ENCODE data around the gene WBP11. TPM values are rescaled to one million over a fixed set of nuclear protein-coding genes. Genes with fewer than 3 reads are reported as not detected.
"Not testable (repeated sequence)": the region's sequence is repeated elsewhere in the genome, so short reads cannot be mapped to it uniquely, and the experiment has no call there.

WBP11 gene
- total RNA-seq, 1 donor from 2014 or later = 49.3 TPM

DNA sequence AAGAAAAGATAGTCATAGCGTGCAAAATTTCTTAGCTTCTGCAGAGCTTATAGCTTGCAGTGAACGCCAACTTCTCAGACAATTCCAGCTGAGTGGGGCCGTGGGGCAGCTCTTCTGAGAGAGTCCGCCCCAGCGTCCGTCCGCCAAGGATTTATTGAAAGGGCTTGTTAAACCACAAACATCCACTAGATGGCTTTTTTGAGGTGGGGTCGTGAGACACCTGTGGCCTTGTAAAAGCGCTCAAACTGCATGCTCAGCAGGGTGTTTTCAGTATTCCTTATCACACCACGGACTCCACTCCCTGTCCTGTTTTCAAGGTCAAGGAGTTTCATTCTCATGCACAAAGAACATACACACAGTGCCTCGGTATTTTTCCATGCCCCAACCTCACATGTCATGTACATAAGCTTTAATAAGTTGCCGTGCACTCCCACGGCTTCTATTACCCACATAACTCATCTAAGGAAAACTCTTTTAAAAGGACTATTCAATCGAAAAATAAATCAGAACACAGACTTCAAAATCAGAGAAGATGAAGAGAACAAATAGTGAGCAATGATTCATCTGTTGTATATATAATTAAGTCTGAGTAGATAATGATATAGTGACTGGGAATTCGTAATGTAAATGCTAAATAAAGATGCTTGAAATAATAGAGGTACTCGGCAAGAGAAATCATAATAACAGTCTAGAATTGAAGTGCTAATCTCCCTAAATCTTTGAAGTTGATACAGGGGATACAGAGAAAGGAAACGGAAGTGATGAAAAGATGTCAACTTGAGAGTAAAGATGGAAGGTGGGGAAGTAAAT lies 46.7 kb downstream of the WBP11 start:
- ATAC-seq (peak; percentile 42), DNase-seq (no peak)
- no peaks in the 10 kb centered on the region for H3K27me3 ChIP-seq
- H3K4me3 ChIP-seq = no peak overlapping the region
- H3K9me3 ChIP-seq = no peaks in the 10 kb centered on the region
- TF ChIP-seq, protein P1, sequence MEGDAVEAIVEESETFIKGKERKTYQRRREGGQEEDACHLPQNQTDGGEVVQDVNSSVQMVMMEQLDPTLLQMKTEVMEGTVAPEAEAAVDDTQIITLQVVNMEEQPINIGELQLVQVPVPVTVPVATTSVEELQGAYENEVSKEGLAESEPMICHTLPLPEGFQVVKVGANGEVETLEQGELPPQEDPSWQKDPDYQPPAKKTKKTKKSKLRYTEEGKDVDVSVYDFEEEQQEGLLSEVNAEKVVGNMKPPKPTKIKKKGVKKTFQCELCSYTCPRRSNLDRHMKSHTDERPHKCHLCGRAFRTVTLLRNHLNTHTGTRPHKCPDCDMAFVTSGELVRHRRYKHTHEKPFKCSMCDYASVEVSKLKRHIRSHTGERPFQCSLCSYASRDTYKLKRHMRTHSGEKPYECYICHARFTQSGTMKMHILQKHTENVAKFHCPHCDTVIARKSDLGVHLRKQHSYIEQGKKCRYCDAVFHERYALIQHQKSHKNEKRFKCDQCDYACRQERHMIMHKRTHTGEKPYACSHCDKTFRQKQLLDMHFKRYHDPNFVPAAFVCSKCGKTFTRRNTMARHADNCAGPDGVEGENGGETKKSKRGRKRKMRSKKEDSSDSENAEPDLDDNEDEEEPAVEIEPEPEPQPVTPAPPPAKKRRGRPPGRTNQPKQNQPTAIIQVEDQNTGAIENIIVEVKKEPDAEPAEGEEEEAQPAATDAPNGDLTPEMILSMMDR (IDR thresholded peaks at IDR 0.05) = peak; percentile 40
- H3K4me1 ChIP-seq = no peaks in the 10 kb centered on the region
- intact Hi-C loops (cut with DNase I) = no loop called here
- H3K36me3 ChIP-seq = no peaks in the 10 kb centered on the region
- H3K27ac ChIP-seq = no peak overlapping the region

DNA sequence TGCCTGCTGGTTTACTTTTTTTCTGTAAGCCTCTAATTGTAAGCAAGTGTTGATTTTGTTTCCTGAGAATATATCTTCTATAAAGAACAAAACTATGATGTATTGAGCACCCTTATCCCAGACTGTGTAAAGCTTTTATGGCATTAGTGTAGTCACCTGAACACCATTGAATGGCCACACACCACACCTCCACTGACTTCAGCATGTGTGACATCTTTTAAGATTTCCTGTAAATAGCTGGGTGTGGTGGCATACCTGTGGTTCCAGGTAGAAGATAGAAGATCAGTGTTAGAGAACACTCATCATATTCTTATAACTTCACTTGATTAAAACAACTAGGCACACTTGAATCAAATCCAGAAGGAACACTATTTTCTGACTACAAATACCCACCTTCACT lies 51.3 kb downstream of the WBP11 start:
- intact Hi-C loops (cut with DNase I) = no loop called here

DNA sequence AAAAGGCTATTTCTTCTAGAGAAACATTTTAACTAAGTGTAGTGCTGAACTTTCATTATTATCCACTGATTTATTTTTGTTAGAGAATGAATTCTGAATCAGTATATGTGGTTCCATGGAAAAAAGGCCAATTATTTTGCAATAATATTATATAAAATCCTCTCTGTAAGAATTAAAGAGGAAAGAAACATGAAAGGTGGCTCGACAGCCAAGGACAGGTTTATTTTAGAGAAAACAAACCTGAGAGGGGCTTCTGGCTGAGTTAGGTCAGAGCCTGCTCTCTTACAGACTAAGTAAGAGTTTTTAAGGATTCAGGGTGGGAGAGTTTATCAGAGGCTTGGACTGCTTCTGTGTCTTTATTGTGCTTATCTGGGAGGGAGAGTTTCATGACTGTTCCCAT lies 60.2 kb downstream of the WBP11 start:
- H3K4me1 ChIP-seq = no peaks in the 10 kb centered on the region
- H3K4me3 ChIP-seq = no peak overlapping the region
- H3K9me3 ChIP-seq = no peaks in the 10 kb centered on the region
- no peak overlapping the region for H3K27ac ChIP-seq
- no peaks in the 10 kb centered on the region for H3K27me3 ChIP-seq
- ATAC-seq (no peak), DNase-seq (no peak)
- intact Hi-C loops (cut with DNase I) = no loop called here
- TF ChIP-seq, protein P1 (IDR thresholded peaks at IDR 0.05) = no peak
- no peaks in the 10 kb centered on the region for H3K36me3 ChIP-seq

More for the DNA sequence above, 51.3 kb downstream of the WBP11 start:
- DNase-seq (no peak), ATAC-seq (no peak)
- Histone ChIP-seq H3K27ac (no peak overlapping the region), H3K36me3 (no peaks in the 10 kb centered on the region), H3K9me3 (no peaks in the 10 kb centered on the region), H3K4me3 (no peak overlapping the region), H3K27me3 (no peaks in the 10 kb centered on the region), H3K4me1 (no peaks in the 10 kb centered on the region)
- TF ChIP-seq, protein P1 (IDR thresholded peaks at IDR 0.05) = no peak

DNA sequence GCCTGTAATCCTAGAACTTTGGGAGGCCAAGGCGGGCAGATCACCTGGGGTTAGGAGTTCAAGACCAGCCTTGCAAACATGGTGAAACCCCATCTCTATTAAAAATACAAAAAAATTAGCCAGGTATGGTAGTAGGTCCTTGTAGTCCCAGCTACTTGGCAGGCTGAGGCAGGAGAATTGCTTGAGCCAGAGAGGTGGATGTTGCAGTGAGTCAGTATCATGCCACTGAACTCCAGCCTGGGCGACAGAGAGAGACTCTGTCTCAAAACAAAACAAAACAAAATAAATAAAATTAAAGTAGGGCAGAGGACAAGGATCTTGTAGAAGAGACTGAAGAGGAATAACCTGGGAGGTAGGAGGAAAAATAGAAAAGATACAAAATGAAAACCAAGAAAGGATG lies 61.3 kb downstream of the WBP11 start:
- H3K27ac ChIP-seq = no peak overlapping the region
- H3K9me3 ChIP-seq = no peaks in the 10 kb centered on the region
- intact Hi-C loops (cut with DNase I) = no loop called here
- ATAC-seq = no peak
- no peaks in the 10 kb centered on the region for H3K27me3 ChIP-seq
- H3K4me1 ChIP-seq = no peaks in the 10 kb centered on the region
- TF ChIP-seq, protein P1 (IDR thresholded peaks at IDR 0.05) = no peak
- no peak for DNase-seq
- no peaks in the 10 kb centered on the region for H3K36me3 ChIP-seq
- H3K4me3 ChIP-seq = no peak overlapping the region

DNA sequence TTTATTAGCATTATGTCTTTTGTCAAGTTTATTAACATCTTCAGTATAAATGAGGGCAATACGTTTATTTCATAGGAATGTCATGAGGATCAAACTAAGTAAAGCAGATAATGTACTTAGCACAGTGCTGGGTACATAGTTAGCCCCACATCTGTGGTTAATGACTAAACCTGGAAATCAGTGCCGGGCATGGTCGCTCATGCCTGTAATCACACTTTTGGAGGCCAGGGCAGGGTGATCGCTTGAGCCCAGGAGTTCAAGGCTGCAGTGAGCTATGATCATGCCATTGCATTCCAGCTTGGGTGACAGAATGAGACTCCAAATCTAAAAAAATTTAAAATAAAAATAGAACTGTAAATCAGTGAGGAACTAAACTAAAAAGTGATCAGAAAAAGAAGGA lies 62.1 kb downstream of the WBP11 start:
- Histone ChIP-seq H3K9me3 (no peaks in the 10 kb centered on the region), H3K36me3 (no peaks in the 10 kb centered on the region), H3K4me3 (no peak overlapping the region), H3K4me1 (no peaks in the 10 kb centered on the region), H3K27ac (no peak overlapping the region), H3K27me3 (no peaks in the 10 kb centered on the region)
- DNase-seq (no peak), ATAC-seq (no peak)
- TF ChIP-seq, protein P1 (IDR thresholded peaks at IDR 0.05) = no peak
- intact Hi-C loops (cut with DNase I) = no loop called here

DNA sequence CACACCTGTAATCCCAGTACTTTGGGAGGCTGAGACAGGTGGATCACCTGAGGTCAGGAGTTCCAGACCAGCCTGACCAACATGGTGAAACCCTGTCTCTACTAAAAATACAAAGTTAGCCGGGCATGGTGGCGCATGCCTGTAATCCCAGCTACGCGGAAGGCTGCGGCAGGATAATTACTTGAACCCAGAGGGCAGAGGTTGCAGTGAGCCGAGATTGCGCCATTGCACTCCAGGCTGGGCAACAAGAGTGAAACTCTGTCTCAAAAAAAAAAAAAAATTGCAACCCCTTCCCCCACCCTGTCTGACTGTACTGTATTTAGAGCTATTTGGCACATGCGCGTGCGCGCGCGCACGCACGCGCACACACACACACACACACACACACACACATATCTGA lies 66.8 kb downstream of the WBP11 start:
- H3K9me3 ChIP-seq; ATAC-seq; H3K4me1 ChIP-seq; H3K4me3 ChIP-seq; H3K36me3 ChIP-seq; H3K27ac ChIP-seq; H3K27me3 ChIP-seq; DNase-seq; intact Hi-C loops (cut with DNase I): not testable (repeated sequence)

Other genes starting within 250 kb of the WBP11 start
- gene PLBD1, start 235.6 kb downstream of the WBP11 start, total RNA-seq = 49.3 TPM
- gene GUCY2C, start 106.9 kb downstream of the WBP11 start, total RNA-seq = not detected
- 0.17 TPM for gene C12orf60, start 192 bp upstream of the WBP11 start, total RNA-seq
- 1.9 TPM for gene SMCO3, start 10.7 kb upstream of the WBP11 start, total RNA-seq
- 5.7 TPM for gene ART4, start 40.0 kb upstream of the WBP11 start, total RNA-seq
- 472 TPM for gene MGP, start 82.4 kb upstream of the WBP11 start, total RNA-seq
- 9.7 TPM for gene ERP27, start 135.1 kb upstream of the WBP11 start, total RNA-seq
- gene ARHGDIB, start 158.1 kb upstream of the WBP11 start, total RNA-seq = 228 TPM
- not detected for gene PDE6H, start 169.6 kb upstream of the WBP11 start, total RNA-seq

Measured in upper lobe of right lung (tissue), 1 donor.